IPS-11a (cell line): ENCODE measurements around the gene ZNF778.
"Not testable (repeated sequence)": the region's sequence is repeated elsewhere in the genome, so short reads cannot be mapped to it uniquely, and the experiment has no call there.

Source experiments
- H3K4me3 ChIP-seq: one replicate; pipeline ENCODE4 v1.5.1; 2013; ENCODE audit warnings: low read depth, low read length, control low read depth

The ZNF778 gene

DNA sequence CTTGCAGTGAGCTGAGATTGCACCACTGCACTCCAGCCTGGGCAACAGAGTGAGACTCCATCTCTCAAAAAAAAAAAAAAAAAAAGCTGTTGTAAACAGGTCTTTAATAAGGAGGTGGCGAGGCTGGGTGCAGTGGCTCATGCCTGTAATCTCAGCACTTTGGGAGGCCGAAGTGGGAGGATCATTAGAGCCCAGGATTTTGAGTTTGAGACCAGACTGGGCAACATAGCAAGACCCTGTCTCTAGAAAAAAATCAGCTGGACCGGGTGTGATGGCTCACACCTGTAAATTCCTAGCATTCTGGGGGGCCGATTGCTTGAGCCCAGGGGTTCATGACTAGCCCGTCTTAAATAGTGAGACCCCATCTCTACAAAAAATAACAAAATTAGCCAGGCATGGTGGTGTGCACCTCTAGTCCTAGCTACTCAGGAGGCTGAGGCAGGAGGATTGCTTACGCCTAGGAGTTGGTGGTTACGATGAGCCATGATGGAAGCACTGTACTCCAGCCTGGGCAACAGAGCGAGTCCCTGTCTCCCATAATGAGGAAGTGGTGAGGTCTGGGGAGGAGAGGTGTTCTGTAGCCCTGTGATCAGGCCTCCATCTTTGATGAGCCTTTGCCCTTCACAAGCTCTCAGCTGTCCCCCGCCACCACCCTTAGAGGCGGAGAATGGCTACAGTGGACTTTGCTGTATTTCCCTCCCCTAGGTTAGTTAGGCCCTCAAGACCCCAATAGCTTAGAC, 36.2 kb downstream of the ZNF778 start:
- no peak overlapping the region for H3K4me3 ChIP-seq

DNA sequence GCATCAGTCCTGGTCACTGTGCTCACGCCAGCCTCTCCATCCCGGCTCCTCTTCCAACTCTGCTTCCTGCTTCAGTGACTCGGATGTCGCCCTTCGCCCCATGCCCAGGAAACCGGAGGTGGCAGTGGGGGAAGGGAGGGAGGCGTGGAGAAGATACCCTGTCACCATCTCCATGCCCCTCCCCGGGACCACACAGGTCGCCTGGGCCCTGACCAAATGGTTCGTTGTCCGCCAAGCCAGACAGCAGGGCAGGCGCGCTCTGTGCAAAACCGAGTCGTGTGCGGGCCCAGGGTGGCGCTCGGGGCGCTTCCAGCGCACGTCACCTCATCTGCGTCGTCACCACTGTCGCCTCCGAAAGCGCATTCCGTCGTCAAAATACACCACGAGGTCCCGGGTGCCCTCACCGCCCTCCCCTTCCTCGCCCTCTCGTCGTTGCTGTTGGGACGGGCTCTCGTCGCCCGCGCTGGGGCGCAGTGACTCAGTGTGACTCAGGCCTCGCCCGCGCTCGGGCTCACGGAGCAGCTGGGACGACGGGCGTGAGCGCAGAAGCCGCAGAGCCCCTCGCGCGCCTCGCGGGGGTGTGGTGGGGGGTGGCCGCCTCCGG, 39.2 kb downstream of the ZNF778 start:
- H3K4me3 ChIP-seq = no peak overlapping the region

DNA sequence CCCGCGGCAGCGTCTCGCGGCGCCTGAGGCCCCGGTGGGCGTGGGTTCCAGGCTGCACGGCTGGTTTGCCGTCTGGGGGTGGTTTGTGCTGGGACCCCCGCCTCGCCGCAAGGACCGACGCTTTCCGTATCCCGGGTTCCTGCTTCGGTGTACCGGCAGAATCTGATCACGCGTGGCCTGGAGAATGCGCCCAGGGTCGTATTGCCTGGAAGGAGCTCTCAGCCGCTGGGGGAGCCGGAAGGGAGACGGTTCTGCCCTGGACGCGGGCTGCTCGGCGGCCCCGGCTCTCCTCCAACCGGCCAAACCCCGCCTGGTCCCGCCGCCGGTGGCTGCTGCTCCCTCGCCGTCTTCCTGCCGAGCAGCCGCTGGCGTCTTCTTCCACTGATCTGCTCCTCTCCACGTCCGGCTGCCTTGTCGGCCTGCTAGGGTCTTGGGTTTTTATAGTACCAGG, 39.8 kb downstream of the ZNF778 start:
- no peak overlapping the region for H3K4me3 ChIP-seq

DNA sequence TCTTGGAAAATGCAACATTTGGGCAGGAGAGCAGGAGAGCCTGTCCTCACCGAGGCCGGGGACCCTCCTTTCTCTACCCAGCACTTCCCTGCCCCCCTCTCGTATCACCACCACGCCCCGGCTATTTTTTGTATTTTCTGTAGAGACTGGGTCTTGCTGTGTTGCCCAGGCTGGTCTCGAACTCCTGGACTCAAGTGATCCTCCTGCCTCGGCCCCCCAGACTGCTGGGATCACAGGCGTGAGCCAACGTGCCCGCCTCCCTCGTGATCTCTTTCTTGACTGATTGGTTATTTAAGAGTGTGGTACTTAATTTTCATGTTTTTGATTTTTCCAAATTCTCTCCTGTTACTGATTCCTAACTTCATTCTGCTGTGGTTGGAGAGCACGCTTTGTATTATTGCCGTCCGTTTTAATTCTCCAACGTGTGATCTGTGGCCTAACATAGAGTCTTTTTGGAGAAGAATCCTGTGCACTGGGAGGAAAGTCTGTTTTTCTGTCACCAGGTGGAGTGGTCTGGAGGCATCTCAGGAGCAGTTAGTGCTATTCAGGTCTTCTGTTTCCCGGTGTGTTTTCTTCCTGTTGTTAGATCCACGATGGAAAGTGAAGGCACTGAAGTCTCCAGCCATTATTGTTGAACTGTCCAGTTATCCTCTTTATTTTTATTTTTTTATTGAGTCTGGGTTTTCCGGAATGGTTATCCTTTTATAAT, 40.4 kb downstream of the ZNF778 start:
- H3K4me3 ChIP-seq = no peak overlapping the region

DNA sequence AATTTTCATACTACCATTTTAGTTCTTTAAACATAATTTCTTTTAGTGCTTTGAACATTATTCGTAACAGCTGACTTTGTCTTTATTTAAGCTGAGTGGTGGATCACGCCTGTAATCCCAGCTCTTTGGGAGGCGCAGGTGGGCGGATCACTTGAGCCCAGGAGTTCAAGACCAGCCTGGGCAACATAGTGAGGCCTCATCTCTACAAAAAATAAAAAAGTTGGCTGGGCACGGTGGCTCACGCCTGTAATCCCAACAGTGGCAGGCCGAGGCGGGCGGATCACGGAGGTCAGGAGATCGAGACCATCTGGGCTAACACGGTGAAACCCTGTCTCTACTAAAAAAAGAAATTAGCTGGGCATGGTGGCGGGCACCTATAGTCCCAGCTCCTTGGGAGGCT, 42.4 kb downstream of the ZNF778 start:
- not testable (repeated sequence) for H3K4me3 ChIP-seq

DNA sequence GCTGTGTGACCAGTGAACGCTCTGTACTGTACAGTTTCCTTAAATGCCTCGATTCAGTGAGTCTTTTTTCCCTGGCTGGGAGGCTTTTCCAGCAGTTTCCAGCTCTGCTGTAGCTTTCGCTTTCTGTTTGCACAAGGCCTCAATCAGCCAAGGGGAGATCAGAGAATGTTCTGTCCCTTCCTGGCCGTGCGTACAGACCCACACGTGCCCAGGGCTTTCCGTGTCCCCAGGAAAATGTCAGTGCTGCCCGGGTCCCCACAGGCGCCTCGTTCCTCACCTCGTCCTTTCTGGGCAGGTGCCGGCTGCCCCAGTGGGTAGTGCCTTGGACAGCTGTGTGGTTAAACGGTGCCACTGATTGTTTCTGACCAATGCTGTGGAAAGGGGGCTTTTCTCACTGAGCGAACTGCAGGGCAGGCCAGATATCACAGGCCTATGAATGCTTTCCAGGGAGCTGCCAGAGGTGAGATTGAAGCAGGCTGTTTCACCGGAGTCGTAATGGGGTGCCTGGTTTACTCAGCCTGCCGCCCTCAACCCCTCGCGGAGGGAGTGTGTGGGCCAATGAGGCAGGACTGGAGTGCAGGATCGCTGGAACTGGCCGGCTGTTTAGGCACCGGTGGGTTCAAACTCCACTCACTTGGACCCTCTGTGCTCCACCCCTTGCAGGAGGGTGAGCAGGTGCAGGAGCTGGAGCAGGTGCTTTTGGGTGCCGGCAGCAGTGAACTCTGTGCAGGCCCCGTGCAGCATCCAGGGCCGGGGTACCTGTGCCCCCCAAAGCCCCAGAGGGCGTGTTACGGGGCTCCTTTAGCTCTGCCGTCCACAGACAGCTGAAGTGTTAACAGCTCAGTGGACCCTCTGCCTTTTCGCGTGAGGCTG, 44.4 kb downstream of the ZNF778 start:
- no peak overlapping the region for H3K4me3 ChIP-seq

DNA sequence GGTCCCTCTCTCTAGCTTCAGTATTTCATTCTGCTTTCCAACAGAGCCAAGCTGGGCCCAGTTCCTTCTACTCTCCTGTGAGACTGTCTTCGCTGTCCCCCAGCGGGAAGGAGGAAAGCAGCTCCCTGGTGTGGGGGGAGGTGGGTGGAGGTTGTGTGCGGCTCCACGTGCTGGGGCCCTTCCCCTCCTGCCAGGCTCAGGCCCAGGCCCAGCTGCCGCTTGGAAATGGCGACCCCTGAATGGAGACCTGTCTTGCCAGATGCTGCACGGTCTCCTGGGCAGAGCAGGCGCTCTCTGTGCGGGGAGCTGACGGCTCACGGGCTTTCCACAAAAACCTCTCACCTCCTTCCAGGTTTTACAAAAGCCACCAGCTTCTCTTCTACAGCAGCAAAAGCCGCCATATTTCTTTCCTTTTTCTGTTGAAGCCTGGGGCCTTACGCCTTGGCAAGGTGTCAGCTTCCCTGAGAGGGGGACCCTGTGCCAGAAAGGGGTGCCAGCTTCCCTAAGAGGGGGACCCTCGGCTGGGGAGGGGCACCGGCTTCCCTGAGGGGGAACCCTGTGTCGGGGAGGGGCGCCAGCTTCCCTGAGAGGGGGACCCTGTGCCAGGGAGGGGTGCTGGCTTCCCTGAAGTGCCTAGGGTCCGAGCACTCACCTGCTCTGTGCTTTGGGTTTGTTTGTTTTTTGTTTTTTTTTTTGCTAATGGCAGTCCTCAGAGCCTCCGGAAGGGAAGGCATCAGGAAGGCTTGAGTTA, 47.5 kb downstream of the ZNF778 start:
- H3K4me3 ChIP-seq = no peak overlapping the region

DNA sequence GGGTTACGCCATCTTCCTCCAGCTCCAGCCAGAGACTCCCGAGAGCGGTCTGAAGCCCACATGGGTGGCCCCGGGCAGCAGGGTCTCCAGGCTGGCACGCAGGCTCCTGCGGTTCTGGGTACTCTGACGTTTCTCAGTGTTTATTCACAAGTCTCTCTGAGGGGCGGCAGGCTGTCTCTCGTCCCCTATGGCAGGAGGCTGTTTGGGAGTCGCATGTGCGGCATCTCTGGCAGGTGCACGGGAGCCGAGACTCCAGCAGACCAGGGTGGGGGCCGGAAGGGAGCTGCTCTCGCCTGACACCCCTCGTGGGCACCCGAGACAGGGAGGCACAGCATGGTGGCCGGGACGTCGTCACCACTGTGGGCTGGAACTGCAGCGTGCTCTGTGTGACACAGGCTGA, 48.1 kb downstream of the ZNF778 start:
- H3K4me3 ChIP-seq = no peak overlapping the region

DNA sequence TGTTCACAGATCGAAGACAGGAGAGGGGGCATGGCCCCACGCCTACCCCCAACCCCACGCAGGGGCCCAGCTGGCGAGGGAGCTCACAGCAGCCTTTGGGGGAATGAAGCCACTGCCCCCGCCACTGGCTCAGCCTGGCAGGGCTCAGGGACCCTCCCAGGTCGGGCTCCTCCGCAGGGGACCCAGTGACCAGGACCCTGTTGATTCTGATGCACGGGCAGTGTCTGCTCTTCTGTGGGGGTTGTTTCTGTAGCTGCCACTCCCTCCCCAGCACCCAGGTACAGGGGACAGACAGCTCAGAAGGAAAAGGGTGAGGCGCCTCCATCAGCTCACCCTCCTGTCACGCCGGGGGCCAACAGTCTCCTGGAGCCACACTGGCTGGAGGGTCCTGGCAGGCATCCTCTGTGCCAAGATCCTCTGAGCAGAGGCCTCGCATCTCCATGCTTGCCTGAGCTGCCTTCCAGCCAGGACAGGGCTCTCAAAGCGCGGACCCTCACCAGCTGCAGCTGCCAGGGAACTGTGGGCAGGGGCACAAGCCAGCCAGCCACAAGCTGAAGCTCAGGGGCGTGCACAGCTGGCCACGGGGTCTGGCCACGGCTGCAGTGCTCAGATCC, 49.1 kb downstream of the ZNF778 start:
- no peak overlapping the region for H3K4me3 ChIP-seq

DNA sequence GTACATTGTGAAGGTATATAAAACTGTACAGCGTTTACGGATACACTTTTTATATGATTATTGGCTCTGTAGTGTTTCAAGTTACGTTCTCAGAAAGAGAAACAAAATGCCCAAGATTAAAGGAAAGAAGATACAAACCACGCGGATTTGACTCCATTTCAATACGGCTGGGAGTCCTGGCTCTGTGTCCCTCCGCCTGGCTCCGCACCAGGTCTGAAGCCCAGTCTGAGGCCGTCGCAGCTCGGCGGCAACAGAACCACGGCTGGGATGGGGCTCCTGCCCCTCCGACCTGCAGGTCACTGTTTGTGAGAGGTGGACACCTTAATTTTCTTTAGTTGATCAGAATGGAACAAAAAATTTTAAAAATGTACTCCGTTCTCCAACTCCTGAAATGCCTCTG, 50.2 kb downstream of the ZNF778 start:
- H3K4me3 ChIP-seq = not testable (repeated sequence)

DNA sequence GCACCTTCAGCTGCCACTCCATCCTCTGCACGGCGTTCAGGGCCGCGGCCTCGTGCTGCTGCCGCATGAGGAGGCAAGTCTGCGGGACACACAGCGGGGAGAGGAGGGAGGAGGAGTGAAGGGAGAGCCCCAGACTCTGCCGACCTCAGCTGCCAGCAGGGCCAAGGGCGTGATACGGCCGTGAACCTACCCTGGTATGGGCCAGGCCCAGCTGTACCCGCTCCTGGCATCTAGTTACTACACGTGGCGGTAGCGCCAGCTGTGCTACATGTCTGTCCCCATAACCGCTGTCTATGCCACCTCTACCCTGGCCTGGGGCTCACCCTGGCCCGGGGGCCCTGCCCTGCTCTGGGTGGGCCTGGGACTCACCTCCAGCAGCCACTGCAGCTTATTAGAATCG, 51.1 kb downstream of the ZNF778 start:
- no peak overlapping the region for H3K4me3 ChIP-seq

DNA sequence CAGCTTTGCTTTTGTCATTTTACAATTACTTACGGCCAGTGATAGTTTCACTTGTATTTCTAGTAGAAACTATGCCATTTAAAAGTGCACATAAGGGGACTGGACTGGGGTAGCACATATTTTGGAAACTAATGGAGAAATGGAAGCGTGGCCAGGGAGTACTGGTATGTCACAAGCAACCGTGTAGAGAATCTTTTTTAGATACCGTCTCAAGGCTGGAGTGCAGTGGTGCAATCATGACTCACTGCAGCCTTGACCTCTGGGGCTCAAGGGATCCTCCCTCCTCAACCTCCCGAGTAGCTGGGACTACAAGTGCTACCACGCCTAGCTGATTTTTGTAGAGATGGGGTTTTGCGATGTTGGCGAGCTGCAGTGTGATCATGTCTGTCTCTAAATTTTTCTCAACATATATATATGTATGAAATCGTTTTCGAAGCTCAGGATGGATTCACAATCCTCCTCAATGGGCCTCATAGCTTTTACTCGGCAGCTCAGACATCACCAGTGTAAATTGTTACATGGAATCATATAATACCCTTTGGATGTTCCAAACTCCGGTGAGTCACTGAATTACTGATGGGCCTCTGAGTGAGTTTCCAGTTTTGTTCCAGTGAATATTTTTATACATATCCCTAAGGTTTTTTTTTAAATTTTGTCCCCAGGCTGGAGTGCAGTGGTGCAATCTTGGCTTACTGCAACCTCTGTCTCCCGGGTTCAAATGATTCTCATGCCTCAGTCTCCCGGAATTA, 51.7 kb downstream of the ZNF778 start:
- H3K4me3 ChIP-seq = no peak overlapping the region

DNA sequence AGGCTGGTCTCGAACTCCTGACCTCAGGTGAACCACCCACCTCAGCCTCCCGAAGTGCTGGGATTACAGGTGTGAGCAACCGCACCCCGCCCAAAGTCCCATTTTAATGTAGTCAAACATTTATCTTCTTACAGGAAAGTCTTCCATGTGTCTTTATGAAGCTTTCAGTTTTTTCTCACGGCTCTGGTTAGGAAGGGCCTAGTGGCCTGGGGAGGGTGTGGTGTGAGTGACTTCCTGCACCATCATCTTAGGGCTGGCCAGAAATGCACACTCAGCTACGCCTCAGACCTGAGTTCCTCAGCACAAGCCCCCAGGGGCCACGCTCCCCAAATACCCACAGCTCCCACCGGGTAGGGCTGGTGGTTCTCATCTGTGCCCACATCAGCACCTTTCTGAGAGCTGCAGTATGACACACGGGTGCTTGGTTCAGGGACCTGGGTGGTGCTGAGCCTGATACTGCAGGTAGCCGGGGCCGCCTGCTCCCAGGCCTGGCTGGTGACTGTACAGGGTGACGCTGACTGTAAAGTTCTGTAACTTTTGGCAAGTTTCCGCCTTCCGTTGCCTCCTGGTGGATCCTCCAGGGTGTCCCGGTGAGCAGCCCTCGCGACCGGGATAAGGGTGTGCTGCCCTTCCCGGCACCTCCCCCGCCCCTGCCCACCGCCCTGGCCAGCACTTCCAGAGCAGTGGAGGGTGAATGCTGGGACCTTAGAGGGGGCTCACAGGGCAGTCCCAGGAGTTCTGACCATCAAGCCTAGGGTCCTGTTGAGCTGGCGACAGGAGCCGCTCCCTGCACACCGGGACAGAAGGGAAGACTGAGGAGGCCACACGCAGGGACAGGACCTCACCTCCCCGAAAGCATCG, 52.5 kb downstream of the ZNF778 start:
- no peak overlapping the region for H3K4me3 ChIP-seq

DNA sequence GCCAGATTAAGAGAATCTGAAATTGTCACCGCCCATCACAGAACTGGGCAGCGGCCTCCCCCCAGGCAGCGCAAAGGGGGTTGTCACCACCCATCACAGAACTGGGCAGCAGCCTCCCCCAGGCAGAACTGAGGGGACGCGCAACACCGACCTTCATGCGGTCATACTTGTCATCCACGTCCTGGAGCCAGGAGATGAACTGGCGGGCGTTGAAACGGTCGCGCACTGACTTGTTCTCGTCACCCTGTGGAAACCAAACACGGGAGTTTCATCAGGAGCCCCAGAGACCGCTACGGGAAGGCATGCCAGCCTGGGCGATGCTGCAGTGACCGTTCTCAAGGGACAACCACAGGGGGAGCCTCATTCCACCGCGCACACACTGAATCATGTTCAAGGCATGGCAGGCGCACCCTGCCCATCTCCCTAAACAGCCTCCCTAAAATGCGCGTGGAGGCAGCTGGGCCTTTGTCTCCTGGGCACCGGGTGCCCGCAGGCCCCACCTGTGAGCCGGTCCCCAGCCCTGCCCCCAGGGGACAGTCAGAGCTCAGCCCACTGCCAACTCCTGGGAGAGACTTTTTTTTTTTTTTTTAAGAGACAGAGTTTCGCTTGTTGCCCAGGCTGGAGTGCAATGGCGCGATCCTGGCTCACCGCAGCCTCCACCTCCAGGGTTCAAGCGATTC, 53.3 kb downstream of the ZNF778 start:
- no peak overlapping the region for H3K4me3 ChIP-seq

DNA sequence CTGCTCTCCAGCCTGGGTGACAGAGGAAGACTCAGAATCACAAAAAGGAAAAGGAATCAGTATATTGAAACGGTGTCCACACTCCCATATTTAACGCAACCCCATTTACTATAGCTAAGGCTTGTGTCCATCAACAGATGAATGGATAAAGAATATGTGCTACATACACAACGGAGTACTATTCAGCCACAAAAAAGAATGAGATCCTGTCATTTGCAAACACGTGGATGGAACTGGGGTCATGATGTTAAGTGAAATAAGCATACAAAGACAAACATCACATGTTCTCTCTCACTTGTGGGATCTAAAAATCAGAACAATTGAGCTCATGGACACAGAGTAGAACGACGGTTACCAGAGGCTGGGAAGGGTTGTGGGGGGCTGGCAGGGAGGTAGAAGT, 55.1 kb downstream of the ZNF778 start:
- H3K4me3 ChIP-seq = no peak overlapping the region

DNA sequence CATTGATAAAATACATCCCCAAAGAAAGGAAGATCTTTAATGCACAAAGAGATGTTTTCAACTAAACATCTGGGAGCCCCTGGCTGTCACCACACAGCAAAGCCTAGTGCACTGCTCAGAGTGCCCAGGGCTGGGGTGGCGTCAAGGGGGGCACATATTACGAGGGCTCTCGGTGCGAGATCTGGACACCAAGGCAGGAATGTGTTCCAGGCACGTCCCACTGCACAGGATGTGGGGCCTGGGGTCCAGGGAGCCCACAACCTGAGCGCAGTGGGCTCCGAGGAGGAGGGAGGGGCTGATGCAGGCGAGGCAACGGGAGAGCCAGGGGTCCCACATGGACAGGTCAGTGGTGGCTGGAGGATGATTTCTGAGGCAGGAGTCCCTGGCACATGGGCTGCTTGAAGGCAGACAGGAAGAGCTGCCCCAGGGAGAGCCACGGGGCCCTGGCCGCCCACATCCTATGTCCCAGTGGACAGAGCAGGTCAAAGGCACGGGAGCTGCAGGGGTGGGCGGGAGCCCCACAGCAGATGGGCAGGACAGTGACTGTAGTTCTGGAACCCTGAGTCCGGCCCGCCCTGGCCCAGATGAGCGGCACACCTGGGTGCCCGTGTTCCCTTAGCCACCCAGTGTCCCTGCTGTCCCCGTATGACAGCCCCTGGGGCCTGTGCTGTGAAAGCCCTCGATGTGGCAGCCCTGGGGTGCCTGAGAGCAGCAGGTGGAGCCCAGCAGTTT, 56.4 kb downstream of the ZNF778 start:
- no peak overlapping the region for H3K4me3 ChIP-seq

DNA sequence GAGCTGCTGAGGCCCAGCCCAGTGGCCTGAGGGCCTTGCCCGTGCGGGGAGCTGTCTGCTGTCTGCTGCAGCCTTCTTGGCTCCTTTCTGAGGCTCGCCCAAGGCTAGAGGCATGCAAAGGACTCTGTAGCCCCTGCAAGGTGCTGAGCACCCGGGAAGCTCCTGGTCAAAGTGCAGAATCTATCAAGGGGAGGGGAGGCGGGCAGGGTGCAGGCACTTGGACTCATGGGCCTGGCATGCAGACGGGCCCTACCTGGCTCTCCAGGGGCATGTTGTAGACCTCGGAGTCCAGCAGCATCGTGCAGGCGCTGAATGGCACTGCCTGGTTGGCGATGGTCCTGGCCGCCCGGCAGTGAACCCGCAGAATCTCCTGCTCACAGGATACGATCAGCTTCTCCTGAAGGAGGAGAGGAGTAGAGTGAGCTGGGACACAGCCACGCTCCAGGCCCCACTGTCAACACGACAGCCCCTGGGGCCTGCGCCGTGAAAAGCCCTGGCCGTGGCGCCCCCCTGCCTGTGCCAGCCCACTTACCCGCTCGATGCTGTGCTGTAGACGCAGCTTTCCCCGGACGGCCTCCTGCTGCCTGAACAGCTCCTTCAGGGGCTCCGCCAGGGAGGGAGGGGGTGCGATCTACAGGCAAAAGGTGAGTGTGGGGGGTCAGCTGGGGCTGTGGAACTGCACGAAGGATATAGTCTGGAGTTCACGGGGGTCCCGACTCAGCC, 57.2 kb downstream of the ZNF778 start:
- H3K4me3 ChIP-seq = no peak overlapping the region
